Stimulated activated CD8-positive, alpha-beta memory T cell treated with anti-CD3 and anti-CD28 coated beads, Interleukin-15, amount 100 ng/mL, for 48 hours (primary cell): Measurements from ENCODE around the gene MAB21L1.

ENCODE experiments used
- DNase-seq, 2 donors: peaks; one replicate each; pipeline ENCODE4 v3.0.0-alpha.2; 2020; ENCODE audit warnings: low read depth in 2 of 2

The MAB21L1 gene

GRCh38 chr13:35479706-35480105 is 3.2 kb upstream of the MAB21L1 start:
- DNase-seq = no peak

GRCh38 chr13:35479038-35479492 is 2.6 kb upstream of the MAB21L1 start:
- DNase-seq = no peak

- no peak for DNase-seq
Observed at GRCh38 chr13:35478271-35479037, 2.0 kb upstream of the MAB21L1 start.

GRCh38 chr13:35477386-35477946 is 977 bp upstream of the MAB21L1 start:
- DNase-seq = no peak

GRCh38 chr13:35475212-35475959 is 1.1 kb downstream of the MAB21L1 start:
- no peak for DNase-seq

- no peak for DNase-seq
Observed at GRCh38 chr13:35474496-35475211, 1.8 kb downstream of the MAB21L1 start.

- no peak for DNase-seq
Observed at GRCh38 chr13:35473802-35474201, 2.7 kb downstream of the MAB21L1 start.

- no peak for DNase-seq
Observed at GRCh38 chr13:35473206-35473775, 3.2 kb downstream of the MAB21L1 start.

- DNase-seq = no peak
Observed at GRCh38 chr13:35472323-35472881, 4.1 kb downstream of the MAB21L1 start.

- DNase-seq = no peak
Observed at GRCh38 chr13:35471706-35472322, 4.7 kb downstream of the MAB21L1 start.

- no peak for DNase-seq
Observed at GRCh38 chr13:35470671-35471661, 5.5 kb downstream of the MAB21L1 start.

GRCh38 chr13:35469806-35470525 is 6.5 kb downstream of the MAB21L1 start:
- DNase-seq = no peak

- DNase-seq = no peak
Observed at GRCh38 chr13:35468195-35468594, 8.3 kb downstream of the MAB21L1 start.

GRCh38 chr13:35465371-35465770 is 11.1 kb downstream of the MAB21L1 start:
- no peak for DNase-seq

- no peak for DNase-seq
Observed at GRCh38 chr13:35460061-35460460, 16.4 kb downstream of the MAB21L1 start.

- DNase-seq = no peak
Observed at GRCh38 chr13:35457258-35457657, 19.2 kb downstream of the MAB21L1 start.

- DNase-seq = no peak
Observed at GRCh38 chr13:35455022-35455421, 21.5 kb downstream of the MAB21L1 start.

GRCh38 chr13:35449821-35450220 is 26.7 kb downstream of the MAB21L1 start:
- no peak for DNase-seq

- no peak for DNase-seq
Observed at GRCh38 chr13:35448465-35448864, 28.0 kb downstream of the MAB21L1 start.
